ENCODE measurements around the gene SLC27A4.
A peak's percentile ranks its signal among the peaks of the same experiment; 100 is the strongest.

SLC27A4 gene

DNA sequence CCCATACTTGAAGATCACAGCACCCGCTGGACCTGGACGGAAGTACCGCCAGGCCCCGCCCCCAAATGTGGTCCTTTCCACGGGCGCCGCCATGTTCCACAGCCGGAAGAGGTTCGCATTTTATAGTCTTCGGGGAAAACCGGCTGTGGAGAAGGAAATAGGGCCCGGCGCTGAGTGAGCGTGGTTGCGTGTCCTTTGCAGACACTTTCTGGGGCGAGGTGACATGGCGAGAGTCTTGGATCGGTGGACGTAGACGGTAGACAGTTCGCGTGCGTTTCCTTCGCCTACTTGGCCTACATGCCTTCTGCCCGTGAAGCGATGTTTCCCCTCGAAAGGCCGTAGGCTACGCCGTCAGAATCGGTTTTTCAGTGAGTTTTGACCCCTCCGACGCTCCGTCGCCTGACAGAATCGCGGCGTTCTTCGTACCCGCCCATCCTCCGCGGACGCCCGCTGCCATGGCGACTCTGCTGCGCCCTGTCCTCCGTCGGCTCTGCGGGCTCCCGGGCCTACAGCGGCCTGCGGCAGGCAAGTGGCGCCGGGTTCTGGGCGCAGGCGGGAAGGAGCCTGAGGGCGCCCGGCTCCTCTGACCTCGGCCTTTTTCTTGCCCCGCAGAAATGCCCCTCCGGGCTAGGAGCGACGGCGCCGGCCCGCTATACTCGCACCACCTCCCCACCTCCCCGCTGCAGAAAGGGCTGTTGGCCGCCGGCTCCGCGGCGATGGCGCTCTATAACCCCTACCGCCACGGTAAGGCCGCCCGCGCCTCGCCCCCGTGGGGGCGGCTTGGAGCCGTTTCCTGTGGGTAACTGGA, 17.7 kb upstream of the SLC27A4 start, which contains the start of the genes COQ4 and TRUB2:
TSS of gene COQ4 (plus strand) at position 436 of the 808 bp plus-strand sequence. CDS start at position 456, 20 bp downstream.
TSS of gene TRUB2 (minus strand) at position 44 of the 808 bp plus-strand sequence. CDS start at position 5, 39 bp downstream.
- Histone ChIP-seq H3K4me3 (replicated peaks; ENCODE audit: insufficient read depth, low read length) (peak within 1 kb of the TSS; percentile 69), H3K27me3 (ENCODE audit: insufficient read depth, poor library complexity, severe bottlenecking) (no peaks in the 10 kb centered on the region), H3K27ac (replicated peaks) (peak within 1 kb of the TSS; percentile 97)
- DNase-seq (ENCODE audit: low read depth in 1 of 2, low spot score in 1 of 2): peak; percentile 86 to 94
- TF ChIP-seq GABPA (IDR thresholded peaks at IDR 0.05; ENCODE audit: low read depth) (peak; percentile 99), SPI1 (IDR thresholded peaks at IDR 0.05; ENCODE audit: borderline replicate concordance, low read depth) (peak; percentile 32; the same call in 1 of the 2 replicates), POLR2AphosphoS5 (IDR thresholded peaks at IDR 0.05; ENCODE audit: low read depth) (peak; percentile 80), CTCF (IDR thresholded peaks at IDR 0.05; ENCODE audit: insufficient read depth, low read length) (no peak)
- TF ChIP-seq, protein P1, sequence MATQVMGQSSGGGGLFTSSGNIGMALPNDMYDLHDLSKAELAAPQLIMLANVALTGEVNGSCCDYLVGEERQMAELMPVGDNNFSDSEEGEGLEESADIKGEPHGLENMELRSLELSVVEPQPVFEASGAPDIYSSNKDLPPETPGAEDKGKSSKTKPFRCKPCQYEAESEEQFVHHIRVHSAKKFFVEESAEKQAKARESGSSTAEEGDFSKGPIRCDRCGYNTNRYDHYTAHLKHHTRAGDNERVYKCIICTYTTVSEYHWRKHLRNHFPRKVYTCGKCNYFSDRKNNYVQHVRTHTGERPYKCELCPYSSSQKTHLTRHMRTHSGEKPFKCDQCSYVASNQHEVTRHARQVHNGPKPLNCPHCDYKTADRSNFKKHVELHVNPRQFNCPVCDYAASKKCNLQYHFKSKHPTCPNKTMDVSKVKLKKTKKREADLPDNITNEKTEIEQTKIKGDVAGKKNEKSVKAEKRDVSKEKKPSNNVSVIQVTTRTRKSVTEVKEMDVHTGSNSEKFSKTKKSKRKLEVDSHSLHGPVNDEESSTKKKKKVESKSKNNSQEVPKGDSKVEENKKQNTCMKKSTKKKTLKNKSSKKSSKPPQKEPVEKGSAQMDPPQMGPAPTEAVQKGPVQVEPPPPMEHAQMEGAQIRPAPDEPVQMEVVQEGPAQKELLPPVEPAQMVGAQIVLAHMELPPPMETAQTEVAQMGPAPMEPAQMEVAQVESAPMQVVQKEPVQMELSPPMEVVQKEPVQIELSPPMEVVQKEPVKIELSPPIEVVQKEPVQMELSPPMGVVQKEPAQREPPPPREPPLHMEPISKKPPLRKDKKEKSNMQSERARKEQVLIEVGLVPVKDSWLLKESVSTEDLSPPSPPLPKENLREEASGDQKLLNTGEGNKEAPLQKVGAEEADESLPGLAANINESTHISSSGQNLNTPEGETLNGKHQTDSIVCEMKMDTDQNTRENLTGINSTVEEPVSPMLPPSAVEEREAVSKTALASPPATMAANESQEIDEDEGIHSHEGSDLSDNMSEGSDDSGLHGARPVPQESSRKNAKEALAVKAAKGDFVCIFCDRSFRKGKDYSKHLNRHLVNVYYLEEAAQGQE (IDR thresholded peaks at IDR 0.05; ENCODE audit: insufficient replicate concordance, low read depth): no peak

GRCh38 chr9:128323212-128323730, 17.1 kb upstream of the SLC27A4 start:
- Histone ChIP-seq H3K27ac (replicated peaks) (peak overlapping the region; percentile 97), H3K27me3 (ENCODE audit: insufficient read depth, poor library complexity, severe bottlenecking) (no peaks in the 10 kb centered on the region), H3K4me3 (replicated peaks; ENCODE audit: insufficient read depth, low read length) (peak overlapping the region; percentile 69)
- no peak for DNase-seq (ENCODE audit: low read depth in 1 of 2, low spot score in 1 of 2)
- no peak for TF ChIP-seq POLR2AphosphoS5 (IDR thresholded peaks at IDR 0.05; ENCODE audit: low read depth)

DNA sequence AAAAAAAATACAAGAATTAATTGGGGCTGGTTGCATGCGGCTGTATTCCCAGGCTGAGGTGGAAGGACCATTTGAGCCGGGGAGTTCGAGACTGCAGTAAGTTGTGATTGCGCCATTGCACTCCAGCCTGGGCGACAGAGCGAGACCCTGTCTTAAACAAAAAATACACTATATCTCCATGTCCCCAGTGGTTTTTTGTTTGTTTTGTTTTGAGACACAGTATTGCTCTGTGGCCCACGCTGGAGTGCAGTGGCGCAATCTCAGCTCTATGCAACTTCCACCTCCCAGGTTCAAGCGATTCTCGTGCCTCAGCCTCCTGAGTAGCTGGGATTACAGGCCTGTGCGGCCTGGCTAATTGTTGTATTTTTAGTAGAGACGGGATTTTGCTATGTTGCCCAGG, 16.5 kb upstream of the SLC27A4 start:
- TF ChIP-seq CTCF (IDR thresholded peaks at IDR 0.05; ENCODE audit: insufficient read depth, low read length) (no peak), GABPA (IDR thresholded peaks at IDR 0.05; ENCODE audit: low read depth) (no peak), POLR2AphosphoS5 (IDR thresholded peaks at IDR 0.05; ENCODE audit: low read depth) (no peak)
- Histone ChIP-seq H3K4me3 (replicated peaks; ENCODE audit: insufficient read depth, low read length) (peak overlapping the region; percentile 69), H3K27me3 (ENCODE audit: insufficient read depth, poor library complexity, severe bottlenecking) (no peaks in the 10 kb centered on the region), H3K27ac (replicated peaks) (peak overlapping the region; percentile 97)
- peak in 1 of 2 experiments; percentile 70 for DNase-seq (ENCODE audit: low read depth in 1 of 2, low spot score in 1 of 2)

DNA sequence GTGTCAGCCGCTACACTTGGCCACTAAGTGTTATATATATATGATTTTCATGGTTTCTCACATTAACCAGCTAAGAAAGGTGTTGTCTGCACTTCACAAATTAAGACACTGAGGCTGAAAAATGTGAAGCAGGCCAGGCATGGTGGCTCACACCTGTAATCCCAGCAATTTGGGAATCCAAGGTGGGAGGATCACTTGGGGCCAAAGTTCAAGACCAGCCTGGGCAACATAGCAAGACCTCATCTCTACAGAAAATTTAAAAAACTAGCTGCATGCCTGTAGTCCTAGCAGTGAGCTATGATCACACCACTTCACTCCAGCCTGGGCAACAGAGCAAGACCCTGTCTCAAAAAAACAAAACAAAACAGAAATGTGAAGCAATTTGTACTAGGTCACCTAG, 15.9 kb upstream of the SLC27A4 start:
- TF ChIP-seq CTCF (IDR thresholded peaks at IDR 0.05; ENCODE audit: insufficient read depth, low read length) (no peak), SPI1 (IDR thresholded peaks at IDR 0.05; ENCODE audit: borderline replicate concordance, low read depth) (no peak), POLR2AphosphoS5 (IDR thresholded peaks at IDR 0.05; ENCODE audit: low read depth) (no peak), GABPA (IDR thresholded peaks at IDR 0.05; ENCODE audit: low read depth) (no peak)
- TF ChIP-seq, protein P1 (IDR thresholded peaks at IDR 0.05; ENCODE audit: insufficient replicate concordance, low read depth): no peak
- DNase-seq (ENCODE audit: low read depth in 1 of 2, low spot score in 1 of 2): no peak
- H3K27ac ChIP-seq (replicated peaks): peak overlapping the region; percentile 97; the same call in 1 of the 2 replicates
- H3K4me3 ChIP-seq (replicated peaks; ENCODE audit: insufficient read depth, low read length): no peak overlapping the region
- no peaks in the 10 kb centered on the region for H3K27me3 ChIP-seq (ENCODE audit: insufficient read depth, poor library complexity, severe bottlenecking)

Measured in HL-60 (cell line).